ENCODE data around the gene OR5AC2.

DNA sequence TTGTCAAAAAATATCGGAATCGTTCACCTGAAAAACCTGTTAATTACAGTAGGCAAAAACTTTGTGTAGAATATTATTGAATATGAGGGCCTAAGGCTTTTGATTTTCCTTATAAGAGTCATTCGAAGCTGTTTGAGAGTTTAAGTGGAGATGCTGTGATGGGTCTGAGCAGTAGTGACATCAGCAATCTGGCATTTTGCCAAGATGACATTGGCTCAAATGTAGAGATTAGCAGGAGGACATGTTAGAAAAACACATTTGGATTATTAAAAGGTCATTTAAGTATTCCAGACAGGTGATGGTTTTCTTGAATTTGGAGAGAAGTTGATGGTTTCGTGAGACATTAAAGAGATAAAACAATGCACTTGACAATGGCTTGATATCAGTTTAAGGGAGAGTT, 12.9 kb downstream of the OR5AC2 start:
- TF ChIP-seq, protein P1, sequence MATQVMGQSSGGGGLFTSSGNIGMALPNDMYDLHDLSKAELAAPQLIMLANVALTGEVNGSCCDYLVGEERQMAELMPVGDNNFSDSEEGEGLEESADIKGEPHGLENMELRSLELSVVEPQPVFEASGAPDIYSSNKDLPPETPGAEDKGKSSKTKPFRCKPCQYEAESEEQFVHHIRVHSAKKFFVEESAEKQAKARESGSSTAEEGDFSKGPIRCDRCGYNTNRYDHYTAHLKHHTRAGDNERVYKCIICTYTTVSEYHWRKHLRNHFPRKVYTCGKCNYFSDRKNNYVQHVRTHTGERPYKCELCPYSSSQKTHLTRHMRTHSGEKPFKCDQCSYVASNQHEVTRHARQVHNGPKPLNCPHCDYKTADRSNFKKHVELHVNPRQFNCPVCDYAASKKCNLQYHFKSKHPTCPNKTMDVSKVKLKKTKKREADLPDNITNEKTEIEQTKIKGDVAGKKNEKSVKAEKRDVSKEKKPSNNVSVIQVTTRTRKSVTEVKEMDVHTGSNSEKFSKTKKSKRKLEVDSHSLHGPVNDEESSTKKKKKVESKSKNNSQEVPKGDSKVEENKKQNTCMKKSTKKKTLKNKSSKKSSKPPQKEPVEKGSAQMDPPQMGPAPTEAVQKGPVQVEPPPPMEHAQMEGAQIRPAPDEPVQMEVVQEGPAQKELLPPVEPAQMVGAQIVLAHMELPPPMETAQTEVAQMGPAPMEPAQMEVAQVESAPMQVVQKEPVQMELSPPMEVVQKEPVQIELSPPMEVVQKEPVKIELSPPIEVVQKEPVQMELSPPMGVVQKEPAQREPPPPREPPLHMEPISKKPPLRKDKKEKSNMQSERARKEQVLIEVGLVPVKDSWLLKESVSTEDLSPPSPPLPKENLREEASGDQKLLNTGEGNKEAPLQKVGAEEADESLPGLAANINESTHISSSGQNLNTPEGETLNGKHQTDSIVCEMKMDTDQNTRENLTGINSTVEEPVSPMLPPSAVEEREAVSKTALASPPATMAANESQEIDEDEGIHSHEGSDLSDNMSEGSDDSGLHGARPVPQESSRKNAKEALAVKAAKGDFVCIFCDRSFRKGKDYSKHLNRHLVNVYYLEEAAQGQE (IDR thresholded peaks at IDR 0.05; ENCODE audit: unreplicated experiment), result no peak
- TF ChIP-seq EZH2 (IDR thresholded peaks at IDR 0.05; ENCODE audit: low read depth, unreplicated experiment) (no peak), POLR2AphosphoS5 (IDR thresholded peaks at IDR 0.05; ENCODE audit: low read depth) (no peak), EZH2phosphoT487 (IDR thresholded peaks at IDR 0.05; ENCODE audit: unreplicated experiment) (no peak), ZNF114 (CRISPR knock-in tag; IDR thresholded peaks at IDR 0.05) (no peak), JUNB (IDR thresholded peaks at IDR 0.05; ENCODE audit: unreplicated experiment) (no peak)
- TF ChIP-seq, protein P2, sequence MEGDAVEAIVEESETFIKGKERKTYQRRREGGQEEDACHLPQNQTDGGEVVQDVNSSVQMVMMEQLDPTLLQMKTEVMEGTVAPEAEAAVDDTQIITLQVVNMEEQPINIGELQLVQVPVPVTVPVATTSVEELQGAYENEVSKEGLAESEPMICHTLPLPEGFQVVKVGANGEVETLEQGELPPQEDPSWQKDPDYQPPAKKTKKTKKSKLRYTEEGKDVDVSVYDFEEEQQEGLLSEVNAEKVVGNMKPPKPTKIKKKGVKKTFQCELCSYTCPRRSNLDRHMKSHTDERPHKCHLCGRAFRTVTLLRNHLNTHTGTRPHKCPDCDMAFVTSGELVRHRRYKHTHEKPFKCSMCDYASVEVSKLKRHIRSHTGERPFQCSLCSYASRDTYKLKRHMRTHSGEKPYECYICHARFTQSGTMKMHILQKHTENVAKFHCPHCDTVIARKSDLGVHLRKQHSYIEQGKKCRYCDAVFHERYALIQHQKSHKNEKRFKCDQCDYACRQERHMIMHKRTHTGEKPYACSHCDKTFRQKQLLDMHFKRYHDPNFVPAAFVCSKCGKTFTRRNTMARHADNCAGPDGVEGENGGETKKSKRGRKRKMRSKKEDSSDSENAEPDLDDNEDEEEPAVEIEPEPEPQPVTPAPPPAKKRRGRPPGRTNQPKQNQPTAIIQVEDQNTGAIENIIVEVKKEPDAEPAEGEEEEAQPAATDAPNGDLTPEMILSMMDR (conservative IDR thresholded peaks at IDR 0.05; ENCODE audit: low read depth in 2 of 2), result no peak

Measured in GM23338 (cell line).